ENCODE measurements around the gene DAPK2. TPM values are rescaled to one million over a fixed set of nuclear protein-coding genes. Genes with fewer than 3 reads are reported as not detected.

The DAPK2 gene
- total and polyA plus RNA-seq, 7 donors = 3.7 to 65.6 (median 44.3) TPM

- H3K36me3 ChIP-seq (ENCODE audit: insufficient read depth in 1 of 2, low read depth in 1 of 2) = peaks cover 0 to 34% of the 10 kb centered on the region in 2 donors
- peaks cover 23% of the 10 kb centered on the region for H3K4me1 ChIP-seq
- H3K27me3 ChIP-seq (ENCODE audit: insufficient read depth in 3 of 3, low read length in 2 of 3) = no peaks in the 10 kb centered on the region
- peak overlapping the region; percentile 31 for H3K27ac ChIP-seq
- intact Hi-C loops (cut with DNase I) = no loop called here
- DNase-seq (no peak), ATAC-seq (no peak)
- no peak overlapping the region for H3K4me3 ChIP-seq
- no peak for TF ChIP-seq CTCF (IDR thresholded peaks at IDR 0.05)
- no peaks in the 10 kb centered on the region for H3K9me3 ChIP-seq
- WGBS, 3 donors = 92 to 97% (median 94%) methylated on average over 2 of the region's 2 CpGs
Observed at GRCh38 chr15:64072812-64073211, 26.5 kb upstream of the DAPK2 start.

GRCh38 chr15:64071931-64072765, 25.9 kb upstream of the DAPK2 start:
- DNase-seq (no peak), ATAC-seq (peak in 2 of 4 donors; percentile 1 to 11)
- peaks cover 29% of the 10 kb centered on the region for H3K4me1 ChIP-seq
- intact Hi-C loops (cut with DNase I) = no loop called here
- H3K9me3 ChIP-seq = no peaks in the 10 kb centered on the region
- no peak for TF ChIP-seq CTCF (IDR thresholded peaks at IDR 0.05)
- peak overlapping the region; percentile 91 for H3K27ac ChIP-seq
- H3K36me3 ChIP-seq (ENCODE audit: insufficient read depth in 1 of 2, low read depth in 1 of 2) = peaks cover 0 to 28% of the 10 kb centered on the region in 2 donors
- H3K27me3 ChIP-seq (ENCODE audit: insufficient read depth in 3 of 3, low read length in 2 of 3) = no peaks in the 10 kb centered on the region
- no peak overlapping the region for H3K4me3 ChIP-seq
- WGBS, 3 donors = 71 to 90% (median 76%) methylated on average over 4 of the region's 4 CpGs

- H3K36me3 ChIP-seq (ENCODE audit: insufficient read depth in 1 of 2, low read depth in 1 of 2) = peaks cover 0 to 28% of the 10 kb centered on the region in 2 donors
- 29 to 46% (median 29%) methylated on average over 8 of the region's 8 CpGs for WGBS, 3 donors
- peak overlapping the region; percentile 91 for H3K27ac ChIP-seq
- H3K27me3 ChIP-seq (ENCODE audit: insufficient read depth in 3 of 3, low read length in 2 of 3) = no peaks in the 10 kb centered on the region
- H3K9me3 ChIP-seq = no peaks in the 10 kb centered on the region
- peak overlapping the region; percentile 21 for H3K4me3 ChIP-seq
- intact Hi-C loops (cut with DNase I) = no loop called here
- TF ChIP-seq CTCF (IDR thresholded peaks at IDR 0.05) = no peak
- H3K4me1 ChIP-seq = peaks cover 29% of the 10 kb centered on the region
- DNase-seq (peak; percentile 61 to 84), ATAC-seq (peak; percentile 92 to 96 (median 94))
Observed at GRCh38 chr15:64070965-64071851, 24.9 kb upstream of the DAPK2 start.

GRCh38 chr15:64070106-64070505, 23.8 kb upstream of the DAPK2 start:
- no peak for ATAC-seq
- no peak for TF ChIP-seq CTCF (IDR thresholded peaks at IDR 0.05)
- peaks cover 0 to 23% of the 10 kb centered on the region in 2 donors for H3K36me3 ChIP-seq (ENCODE audit: insufficient read depth in 1 of 2, low read depth in 1 of 2)
- intact Hi-C loops (cut with DNase I) = no loop called here
- 92 to 98% (median 95%) methylated on average over 3 of the region's 3 CpGs for WGBS, 3 donors
- no peaks in the 10 kb centered on the region for H3K27me3 ChIP-seq (ENCODE audit: insufficient read depth in 3 of 3, low read length in 2 of 3)
- H3K27ac ChIP-seq = peak overlapping the region; percentile 91
- DNase-seq = no peak
- peaks cover 29% of the 10 kb centered on the region for H3K4me1 ChIP-seq
- H3K4me3 ChIP-seq = no peak overlapping the region
- H3K9me3 ChIP-seq = no peaks in the 10 kb centered on the region
